GM18505 (cell line): Measurements from ENCODE around the gene NACC1.
A peak's percentile ranks its signal among the peaks of the same experiment; 100 is the strongest.

ENCODE experiments used
- ATAC-seq: cut with Tn5 transposase; IDR thresholded peaks from one replicate; pipeline ENCODE4 v1.9.1; 2021; ENCODE audit not compliant: unreplicated experiment
- POLR2A ChIP-seq: IDR thresholded peaks from 4 replicates; pipeline ENCODE4 v1.6.1; 2011; ENCODE audit warnings: borderline replicate concordance; ENCODE audit not compliant: insufficient read depth, insufficient read length; ENCODE audit errors: extremely low read depth

NACC1 gene

DNA sequence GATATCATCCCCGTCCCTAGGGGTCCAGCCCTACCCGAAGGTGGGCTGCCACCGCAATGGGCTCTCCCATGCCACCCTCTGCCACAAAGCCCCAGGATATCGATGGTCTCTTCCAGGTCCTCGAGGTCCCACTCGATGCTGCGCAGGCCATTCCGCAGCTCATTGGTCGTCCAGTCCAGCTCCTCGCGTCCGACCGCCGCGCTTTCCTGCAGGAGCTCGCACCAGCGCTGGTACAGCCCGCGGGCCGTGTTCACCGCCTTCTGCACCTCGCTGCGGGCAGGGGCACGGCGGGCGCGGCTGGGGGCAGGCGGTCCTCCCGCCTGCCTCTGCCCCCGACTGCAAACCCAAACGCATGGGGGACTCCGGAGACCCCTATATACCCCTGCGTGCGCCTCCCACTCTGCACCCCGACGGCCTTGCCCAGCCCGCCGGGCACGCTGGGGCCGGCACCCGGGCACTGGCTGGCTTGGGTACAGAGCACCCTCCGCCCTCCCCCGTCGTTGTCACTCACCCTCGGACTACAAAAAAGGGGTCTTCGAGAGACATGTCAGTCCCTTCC is 31.6 kb downstream of the NACC1 start:
- no peak for ATAC-seq

DNA sequence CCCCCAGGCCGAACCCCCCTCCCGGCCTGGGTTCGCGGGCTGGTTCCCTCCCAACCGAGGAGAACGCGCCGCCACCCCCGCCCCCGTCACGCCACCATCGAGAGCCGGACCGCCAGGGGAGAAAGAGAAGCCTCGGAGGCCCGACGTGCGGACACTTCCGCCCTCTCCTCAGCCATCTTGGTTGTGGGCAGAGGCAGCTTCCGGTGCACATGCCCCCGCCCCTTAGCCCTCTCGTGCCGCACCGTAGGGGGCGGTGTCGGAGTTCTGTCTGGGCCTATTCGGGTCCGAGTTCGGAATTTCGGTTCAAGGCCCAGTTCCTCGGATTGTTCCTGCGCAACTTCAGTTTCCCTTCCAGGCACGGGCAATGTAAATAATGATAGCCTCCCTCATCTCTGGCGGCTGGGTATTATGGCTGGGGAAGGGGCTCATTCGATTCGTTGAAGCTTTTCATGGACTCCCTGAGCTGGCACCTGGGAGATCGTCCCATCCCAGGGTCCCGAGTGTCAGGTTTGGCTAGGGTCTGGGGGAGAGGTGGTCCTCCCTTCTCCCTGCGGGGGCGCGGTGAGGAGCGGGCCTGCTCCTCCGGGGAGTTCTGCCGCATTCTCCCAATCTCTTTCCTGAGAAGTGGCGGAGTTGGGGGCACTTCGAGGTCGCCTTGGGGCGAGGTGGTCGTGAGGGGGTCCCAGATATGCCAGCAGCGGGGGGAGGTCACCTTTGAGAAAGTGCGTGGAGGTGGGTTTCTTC is 32.3 kb downstream of the NACC1 start, which contains the start of the genes IER2 and STX10:
Gene IER2, plus strand, starts transcription at position 225 of the 744 bp plus-strand sequence. CDS start 2,776 bp downstream, outside the sequence.
Gene STX10, minus strand, starts transcription at position 189 of the 744 bp plus-strand sequence. CDS start 202 bp downstream, outside the sequence.
- peak; percentile 20 for ATAC-seq
- TF ChIP-seq POLR2A, result peak; percentile 47

More for the DNA sequence above, 31.6 kb downstream of the NACC1 start:
- TF ChIP-seq POLR2A, result no peak

DNA sequence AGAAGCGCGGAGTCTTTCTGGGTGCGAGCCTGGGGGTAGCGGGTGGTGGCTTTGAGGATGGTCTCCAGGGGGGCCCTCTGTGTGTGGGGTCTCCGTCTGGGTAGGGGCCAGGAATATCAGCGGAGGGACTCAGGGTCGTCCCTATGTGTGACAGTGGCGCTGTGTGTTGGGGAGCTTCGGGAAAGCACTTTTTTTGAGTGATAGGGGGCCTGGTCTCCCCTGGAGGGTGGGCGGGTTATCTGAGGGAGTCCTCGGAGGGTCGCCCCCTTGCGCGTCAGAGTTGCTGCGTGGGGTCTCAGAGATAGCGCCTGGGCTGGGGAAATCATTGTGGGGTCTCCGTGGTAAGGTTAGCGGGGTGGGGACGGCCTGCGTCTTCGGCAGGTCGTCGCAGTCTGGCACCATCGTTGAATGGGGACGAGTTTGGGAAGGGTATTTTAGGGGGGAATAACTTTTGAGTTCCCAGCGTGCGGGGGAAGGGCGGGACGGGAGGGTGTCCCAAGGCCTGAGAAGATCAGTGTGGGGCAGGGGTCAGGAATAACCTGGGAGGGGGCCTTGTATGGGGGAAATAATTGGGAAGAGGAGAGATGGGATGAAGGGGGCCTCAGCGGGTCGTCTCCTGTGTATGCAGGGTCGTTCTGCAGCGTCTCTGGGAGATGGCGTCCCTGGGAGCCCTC is 33.0 kb downstream of the NACC1 start:
- ATAC-seq, result no peak
- TF ChIP-seq POLR2A, result no peak

DNA sequence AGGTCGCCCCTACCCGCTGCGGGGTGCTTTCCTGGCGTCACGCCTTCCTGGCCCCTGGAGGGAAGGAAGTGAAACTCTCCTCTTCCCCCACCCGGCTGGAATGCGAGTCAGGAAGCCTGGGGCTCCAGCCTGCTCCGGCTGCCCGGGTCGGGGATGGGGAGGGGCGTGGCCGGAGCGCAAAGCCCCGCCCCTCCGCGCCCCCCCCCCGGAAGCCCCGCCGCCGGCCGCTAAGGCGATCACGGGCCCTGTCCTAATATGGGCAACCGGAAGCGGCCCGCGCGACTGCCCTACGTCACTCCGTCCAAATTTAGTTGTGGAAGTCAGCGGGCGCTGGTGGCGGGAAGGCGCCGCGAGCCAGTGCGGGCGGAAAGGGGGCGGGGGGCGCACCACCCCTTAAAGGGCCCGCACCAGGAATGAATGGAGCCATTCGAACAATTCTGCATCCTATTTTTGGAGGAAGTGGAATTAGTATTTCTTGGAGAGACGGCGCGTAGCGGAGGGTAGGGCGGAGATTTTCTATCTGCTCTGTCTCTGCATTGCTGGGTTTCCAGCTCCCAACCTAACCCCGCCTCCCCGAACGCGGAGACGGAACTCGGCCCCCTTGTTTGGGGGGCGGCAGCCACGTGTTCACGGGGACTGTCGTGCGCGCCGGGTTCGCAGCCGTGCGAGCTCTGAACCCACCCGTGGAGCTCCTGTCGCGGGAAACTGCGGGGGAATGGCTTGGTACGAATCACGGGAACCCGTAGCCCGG is 33.7 kb downstream of the NACC1 start:
- peak; percentile 53 for TF ChIP-seq POLR2A
- peak; percentile 37 for ATAC-seq

DNA sequence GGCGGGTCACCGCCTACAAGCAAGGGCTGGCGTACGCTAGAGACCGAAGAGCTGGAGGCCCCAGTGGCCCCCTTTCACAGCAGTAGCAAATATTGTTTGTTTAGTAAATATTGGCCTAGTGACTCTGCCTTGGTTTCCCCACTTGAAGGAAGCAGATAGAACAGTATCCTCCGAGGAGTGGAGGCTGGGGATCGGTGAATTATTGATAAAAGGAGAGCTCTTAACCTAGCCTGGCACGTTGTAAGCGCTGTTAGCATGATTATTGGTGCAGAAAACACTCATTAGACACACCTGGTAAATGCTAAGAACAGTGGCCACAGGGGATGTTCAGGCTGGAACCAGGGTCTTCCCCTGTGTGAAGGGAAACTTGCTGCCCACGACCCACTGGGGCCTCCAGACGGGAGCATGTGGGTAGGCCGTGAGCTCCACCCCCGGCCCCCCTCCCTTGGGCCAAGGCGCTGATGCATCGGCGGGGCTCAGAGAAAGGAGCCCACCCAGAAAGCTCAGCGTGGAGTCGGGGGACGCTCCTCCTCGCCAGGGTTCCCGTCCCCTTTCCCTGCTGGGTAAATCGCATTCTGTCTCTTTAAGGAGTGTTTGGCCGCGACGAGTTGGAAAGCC is 34.4 kb downstream of the NACC1 start:
- peak; percentile 5 for ATAC-seq

DNA sequence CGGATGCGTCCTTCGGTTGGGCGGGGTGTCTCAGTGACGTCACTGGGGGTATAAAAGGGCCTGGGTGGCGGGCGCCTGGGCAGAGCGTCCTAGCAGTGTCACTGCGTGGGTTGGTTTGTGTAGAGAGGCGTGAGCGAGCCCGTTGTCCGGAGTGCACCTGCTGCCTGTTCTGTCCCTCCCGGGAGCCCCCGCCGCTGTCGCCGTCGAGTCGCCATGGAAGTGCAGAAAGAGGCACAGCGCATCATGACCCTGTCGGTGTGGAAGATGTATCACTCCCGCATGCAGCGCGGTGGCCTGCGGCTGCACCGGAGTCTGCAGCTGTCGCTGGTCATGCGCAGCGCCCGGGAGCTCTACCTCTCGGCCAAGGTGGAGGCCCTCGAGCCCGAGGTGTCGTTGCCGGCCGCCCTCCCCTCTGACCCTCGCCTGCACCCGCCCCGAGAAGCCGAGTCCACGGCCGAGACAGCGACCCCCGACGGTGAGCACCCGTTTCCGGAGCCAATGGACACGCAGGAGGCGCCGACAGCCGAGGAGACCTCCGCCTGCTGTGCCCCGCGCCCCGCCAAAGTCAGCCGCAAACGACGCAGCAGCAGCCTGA is 35.0 kb downstream of the NACC1 start:
- peak; percentile 100 for TF ChIP-seq POLR2A
- peak; percentile 23 for ATAC-seq

More for the DNA sequence above, 34.4 kb downstream of the NACC1 start:
- no peak for TF ChIP-seq POLR2A

DNA sequence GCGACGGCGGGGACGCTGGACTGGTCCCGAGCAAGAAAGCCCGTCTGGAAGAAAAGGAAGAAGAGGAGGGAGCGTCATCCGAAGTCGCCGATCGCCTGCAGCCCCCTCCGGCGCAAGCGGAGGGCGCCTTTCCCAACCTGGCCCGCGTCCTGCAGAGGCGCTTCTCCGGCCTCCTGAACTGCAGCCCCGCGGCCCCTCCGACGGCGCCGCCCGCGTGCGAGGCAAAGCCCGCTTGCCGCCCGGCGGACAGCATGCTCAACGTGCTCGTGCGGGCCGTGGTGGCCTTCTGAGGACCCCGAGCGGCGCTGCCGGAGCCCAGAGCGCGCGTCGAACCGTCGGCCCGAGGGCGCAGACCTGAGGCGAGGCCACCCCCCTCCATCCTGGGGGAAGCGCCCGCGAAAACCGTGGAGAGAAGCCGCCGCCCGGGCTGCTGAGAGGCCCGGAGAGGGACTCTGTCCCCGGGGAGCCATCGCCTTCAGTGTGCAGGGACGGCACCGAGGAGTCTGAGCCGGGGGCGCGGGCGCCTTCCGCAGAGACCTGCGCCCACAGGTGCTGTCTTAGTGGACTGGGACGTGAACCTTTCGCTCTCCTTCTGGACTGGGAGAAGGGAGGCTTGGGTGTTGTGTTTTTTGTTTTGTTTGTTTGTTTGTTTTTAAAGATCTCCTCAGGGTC is 35.6 kb downstream of the NACC1 start:
- no peak for TF ChIP-seq POLR2A
- no peak for ATAC-seq

DNA sequence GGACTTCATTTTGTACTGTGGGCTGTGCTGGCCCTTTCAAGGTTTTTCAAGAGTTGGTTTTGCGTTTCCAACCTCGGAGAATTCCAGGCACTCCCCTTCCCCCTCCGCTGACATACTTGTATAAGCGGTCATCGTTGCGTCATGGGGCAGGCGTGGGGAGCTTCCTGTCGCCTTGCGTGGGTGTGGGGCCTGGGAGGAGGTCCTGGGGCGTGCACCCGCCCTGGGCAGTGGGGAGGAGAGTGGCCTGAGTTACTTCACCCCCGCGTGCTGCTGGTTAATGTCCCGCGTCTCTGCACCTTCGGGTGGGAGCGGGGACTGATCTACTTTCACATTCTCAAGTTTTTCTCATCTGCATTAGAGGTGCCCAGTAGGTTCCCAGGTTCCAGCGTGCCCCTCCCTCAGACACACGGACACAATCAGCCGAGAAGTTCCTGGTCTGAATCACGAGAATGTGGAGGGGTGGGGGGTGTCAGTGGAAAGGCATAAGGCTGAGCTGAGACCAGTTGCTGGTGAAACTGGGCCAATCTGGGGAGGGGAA is 36.2 kb downstream of the NACC1 start:
- ATAC-seq, result no peak

DNA sequence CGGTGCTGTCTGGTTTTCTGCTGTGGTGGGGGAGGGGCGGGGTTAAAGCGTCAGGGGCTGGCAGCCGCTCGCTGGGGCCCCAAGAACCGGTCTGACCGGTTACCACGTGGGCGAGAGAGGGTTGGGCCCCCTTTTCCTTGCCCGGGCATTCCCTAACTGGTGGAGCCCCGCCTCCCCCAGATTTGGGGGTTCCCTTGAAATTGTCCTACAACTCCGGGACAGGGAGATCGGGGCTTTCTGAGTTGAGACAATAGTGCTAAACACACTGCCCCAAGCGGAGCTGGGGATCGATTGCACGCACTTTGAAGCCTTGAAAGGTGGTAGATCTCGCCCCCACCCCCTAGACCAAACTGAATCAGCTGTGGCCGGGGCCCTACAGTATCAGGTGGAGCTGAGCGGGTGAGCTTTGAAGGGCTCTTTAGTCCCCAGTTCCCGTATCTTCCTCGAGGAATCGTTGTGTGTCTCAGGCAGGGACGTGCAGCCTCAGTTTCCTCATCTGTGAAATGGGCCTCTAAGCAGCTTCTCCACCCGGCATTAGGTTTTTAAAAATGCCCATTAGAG is 36.9 kb downstream of the NACC1 start:
- ATAC-seq, result no peak
- peak; percentile 64 for TF ChIP-seq POLR2A

More for the DNA sequence above, 36.2 kb downstream of the NACC1 start:
- peak; percentile 55 for TF ChIP-seq POLR2A

DNA sequence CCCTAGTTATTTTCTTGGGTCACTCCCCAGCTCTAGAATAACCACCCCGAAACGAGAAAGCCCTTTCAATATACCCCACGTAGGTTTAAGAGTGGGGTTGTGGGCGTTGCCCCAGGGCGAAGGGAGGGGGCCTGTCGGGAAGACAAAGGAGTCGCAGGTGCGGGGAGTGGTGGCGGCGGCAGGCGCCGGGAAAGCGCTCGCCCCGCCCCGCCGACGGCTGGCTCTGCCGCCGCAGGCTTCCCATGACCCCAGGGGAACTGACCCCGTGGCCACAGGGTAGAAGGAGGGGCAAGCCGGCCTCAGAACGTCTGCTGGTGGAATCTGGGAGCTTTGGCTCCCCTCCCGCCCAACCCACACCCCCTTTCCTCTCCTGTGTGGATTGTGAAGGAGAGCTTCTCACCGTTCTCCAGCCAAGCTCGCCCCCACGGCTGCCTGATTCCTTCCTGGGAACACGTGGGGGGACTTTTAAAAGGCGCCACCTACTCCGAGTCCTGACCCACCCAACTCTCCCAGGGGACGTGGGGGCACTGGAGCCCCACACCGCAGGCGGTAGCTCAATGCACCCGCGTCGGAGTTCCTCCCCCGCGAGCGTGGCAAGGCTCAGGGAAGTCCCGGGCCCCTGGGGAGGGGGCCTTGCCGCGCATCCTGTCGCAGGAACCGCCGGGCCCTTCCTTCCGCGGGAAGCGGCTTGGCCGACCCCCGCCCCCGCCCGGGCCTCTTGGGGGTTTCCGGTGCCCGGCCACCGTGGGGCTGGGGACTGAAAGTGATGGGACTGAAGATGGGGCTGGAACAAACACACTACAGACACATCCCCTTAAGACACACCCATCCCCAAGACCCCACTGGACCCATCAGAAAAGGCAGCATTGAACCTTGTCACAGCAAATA is 37.7 kb downstream of the NACC1 start:
- ATAC-seq, result no peak
- no peak for TF ChIP-seq POLR2A

DNA sequence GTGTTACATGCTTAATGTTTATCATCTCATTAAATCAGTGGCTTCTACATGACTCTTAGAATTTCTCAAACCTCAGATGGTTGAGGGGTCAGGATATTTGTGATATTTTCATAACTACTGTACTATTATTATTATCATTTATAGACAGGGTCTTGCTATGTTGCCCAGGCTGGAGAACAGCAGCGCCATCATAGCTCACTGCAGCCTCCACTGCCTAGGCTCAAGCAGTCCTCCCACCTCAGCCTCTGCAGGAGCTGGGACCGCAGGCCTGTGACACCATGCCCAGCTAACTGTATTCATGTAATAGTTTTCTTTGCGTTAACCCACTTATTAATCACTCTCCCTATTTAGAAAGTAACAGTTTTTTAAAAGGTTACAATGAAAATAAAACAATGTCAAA is 41.6 kb downstream of the NACC1 start:
- no peak for TF ChIP-seq POLR2A
- no peak for ATAC-seq

DNA sequence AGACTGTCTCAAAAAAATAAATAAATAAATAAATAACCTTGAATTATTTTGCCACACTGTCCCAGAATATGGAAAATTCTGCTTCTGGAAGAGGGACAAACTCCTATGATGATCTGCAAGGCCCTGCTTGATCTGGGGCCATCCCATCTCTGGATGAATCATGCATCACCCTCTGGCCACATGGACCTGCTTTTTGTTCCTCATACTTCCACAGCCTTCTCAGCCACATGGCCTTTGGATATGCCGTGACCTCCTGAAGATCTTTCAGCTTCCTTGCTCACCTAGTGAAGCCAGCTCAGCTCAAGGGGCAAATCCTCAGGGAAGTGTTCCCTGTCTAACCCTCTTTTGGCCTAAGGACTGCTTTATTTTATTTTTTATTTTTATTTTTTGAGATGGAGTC is 42.5 kb downstream of the NACC1 start:
- TF ChIP-seq POLR2A, result no peak
- ATAC-seq, result no peak
